ENCODE measurements around the gene ATP1A1.
A peak's percentile ranks its signal among the peaks of the same experiment; 100 is the strongest.

The ATP1A1 gene

GRCh38 chr1:116414364-116414763 is 41.3 kb downstream of the ATP1A1 start:
- DNase-seq, result no peak

DNA sequence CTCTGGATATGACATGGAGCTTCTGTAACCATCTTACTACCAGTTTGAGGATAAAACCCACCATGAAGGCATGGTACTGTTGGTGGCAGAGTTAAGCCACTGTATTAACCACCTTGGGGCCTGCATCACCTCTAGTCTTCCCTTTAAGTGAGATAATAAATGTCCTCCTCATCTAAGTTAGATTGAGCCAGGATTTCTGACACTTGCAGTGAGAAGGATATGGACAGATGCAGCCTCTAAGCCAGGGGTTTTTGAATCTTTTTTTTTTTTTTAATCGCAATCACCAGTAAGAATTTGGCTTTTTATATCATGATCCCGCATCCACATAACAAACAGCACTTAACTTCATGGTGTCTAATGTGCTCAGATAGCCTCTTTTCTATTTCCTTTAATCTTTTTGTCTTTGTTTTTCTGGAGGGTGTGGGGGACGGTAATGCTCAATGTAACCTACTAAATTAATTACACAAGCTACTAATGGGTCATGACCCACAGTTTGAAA is 42.2 kb downstream of the ATP1A1 start:
- DNase-seq, result no peak

- no peak for DNase-seq
Observed at GRCh38 chr1:116415699-116416533, 42.9 kb downstream of the ATP1A1 start.

DNA sequence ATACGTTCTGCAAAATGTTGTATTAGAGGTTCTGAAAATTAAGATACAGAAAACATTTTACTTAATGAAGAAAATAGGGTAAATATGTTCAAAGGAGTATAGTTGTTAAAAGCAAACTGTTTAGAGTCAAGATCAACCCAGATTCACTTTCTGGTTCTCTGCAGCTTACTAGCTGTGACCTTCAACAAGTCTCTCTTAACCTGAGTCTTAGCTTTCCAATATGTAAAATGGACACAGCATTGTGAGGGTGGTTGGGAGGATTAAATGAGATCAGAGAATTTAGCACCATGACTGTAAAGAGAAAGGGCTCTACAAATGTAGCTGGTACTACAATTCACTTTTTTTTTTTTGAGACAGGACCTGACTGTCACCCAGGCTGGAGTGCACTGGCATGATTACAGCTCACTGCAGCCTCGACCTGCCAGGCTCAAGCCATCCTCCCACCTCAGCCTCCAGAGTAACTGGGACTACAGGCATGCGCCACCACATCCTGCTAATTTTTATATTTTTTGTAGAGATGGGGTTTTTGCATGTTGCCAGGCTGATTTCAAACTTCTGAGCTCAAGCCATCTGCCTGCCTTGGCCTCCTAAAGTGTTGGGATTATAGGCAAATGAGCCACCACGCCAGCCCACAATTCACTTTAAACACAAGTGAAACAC is 43.9 kb downstream of the ATP1A1 start:
- no peak for DNase-seq

- no peak for DNase-seq
Observed at GRCh38 chr1:116417678-116418077, 44.6 kb downstream of the ATP1A1 start.

DNA sequence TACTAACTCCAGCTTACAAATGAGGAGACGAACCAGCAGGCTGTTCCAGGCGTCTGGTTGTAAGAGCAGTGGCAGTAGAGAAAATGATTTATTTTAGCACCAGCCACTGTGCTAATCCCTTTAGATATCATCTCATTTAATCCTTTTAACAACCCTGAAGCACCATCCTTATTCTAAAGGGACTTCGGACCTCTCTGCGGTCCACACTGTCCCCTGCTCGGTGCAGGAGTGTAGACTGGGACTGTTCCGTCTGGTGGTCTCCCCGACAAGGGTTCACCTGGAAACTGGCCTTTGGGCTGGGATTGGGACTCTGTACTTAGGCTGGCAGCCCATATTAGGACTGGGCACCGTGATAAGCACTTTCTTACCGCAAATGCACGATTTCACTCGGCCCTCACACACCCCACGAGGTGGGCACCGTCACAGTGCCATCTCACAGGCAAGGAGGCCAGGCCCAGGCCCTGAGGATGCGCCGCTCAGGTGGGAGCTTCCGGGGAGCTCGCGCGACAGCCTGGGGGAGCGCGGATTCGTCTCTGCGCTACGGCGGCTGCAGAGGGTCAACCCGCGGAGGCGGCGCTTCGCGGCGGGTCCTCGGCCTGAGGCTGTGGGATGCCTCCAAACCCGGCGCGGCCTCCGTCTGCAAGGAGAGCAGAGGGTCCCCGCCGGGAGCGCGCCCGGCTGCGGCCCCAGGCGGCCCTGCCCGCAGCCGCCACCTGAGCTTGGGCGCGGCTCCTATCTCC is 45.2 kb downstream of the ATP1A1 start:
- peak; percentile 94 for DNase-seq

DNA sequence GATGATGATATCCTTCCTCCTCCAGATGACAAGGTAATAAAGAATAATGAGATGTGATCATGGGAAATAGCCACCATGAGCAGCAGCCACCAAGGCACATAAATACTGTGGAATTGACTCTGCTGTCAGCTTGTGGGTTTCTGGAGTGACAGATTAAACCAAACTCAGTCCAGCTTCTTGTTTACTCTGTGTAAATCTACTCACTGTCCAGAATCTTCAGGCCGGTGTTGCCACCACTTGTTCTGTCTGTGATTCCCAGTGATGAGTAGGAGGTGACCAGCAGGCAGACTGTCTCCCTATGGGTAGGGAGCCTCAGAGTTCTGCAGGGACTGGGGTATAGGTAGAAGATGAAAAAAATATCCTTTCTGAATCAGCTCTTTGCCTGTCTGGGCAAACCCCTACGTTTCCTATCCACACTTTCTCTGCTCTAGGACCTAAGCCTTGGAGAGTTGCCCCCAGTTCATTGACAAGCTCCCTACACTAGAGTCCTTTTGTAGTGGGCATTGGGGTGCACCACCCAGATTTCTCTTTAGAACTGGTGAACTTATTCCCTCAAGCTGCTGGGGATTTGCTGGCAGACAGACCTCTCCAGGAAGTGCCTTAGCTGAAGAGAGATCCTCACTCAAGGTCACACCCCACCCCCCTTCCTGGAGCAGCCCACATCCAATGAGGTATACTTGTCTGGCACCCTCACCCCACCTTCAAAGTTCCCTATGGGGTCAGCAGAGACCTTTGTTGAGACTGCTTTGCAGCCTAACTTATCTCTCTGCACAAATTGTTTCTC is 47.6 kb downstream of the ATP1A1 start:
- DNase-seq, result no peak

- DNase-seq, result no peak
Observed at GRCh38 chr1:116424438-116424837, 51.4 kb downstream of the ATP1A1 start.

DNA sequence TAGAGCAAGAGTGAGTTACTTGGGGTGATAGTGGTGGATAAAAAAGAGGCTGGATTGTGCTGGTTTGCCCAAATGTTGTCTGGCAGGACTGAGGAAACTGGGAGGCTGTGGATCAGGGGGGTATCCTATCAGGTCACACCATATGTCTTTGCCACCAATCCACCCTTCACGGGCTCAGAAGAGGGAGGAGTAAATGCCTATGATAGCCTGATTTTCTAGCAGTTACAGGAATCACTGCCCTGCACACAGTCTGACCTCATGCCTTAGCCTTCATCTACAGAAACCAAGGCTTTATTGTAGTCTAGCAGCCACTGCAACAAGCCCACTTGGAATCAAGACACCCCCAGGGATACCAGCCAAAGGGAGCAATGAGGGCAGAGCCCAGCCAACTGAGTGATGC is 51.8 kb downstream of the ATP1A1 start:
- no peak for DNase-seq

DNA sequence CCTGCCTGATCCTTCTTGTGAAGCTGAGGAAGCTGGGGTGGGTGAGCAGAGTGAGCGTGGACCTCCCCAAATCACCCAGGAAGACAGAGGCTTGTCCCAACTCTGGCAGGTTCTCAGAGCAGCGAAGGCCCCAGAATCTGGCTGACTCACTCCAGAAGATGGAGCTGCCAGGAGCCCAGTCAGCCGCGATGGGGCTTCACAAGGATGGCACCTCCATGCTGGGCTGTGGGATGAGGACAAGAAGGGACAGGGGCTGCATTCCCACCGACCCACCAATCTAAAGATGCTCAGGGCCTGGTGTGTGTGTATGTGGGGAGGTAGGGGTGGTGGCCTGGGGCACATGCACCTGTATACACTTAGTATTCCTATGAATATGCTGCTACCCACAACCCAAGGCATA is 52.9 kb downstream of the ATP1A1 start:
- no peak for DNase-seq

GRCh38 chr1:116426401-116426800 is 53.4 kb downstream of the ATP1A1 start:
- no peak for DNase-seq

- no peak for DNase-seq
Observed at GRCh38 chr1:116428576-116428975, 55.5 kb downstream of the ATP1A1 start.

DNA sequence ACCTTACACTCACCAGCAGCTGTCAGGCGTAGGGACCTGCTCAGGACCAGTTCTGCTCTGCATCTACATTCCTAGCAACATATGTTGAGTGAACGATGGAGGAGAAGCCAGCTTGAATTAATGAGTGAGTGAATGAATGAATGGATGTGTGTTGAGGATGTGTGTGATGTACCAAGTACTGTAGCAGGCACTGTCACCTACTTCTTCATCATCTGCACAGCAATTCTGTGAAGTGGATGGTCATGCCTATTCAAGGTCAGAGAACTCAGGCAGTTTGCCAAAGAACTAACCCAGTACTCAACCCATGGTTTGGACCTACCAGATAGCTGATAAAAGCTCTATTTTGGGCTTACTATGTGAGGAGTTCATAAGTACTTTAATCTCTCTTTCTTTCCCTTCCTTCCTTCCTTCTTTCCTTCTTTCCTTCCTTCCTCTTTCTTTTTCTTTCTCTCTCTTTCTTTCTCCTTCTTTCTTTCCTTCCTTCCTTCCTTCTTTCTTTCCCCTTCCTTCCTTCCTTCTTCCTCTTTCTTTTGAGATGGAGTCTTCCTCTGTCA is 56.9 kb downstream of the ATP1A1 start:
- DNase-seq, result no peak

DNA sequence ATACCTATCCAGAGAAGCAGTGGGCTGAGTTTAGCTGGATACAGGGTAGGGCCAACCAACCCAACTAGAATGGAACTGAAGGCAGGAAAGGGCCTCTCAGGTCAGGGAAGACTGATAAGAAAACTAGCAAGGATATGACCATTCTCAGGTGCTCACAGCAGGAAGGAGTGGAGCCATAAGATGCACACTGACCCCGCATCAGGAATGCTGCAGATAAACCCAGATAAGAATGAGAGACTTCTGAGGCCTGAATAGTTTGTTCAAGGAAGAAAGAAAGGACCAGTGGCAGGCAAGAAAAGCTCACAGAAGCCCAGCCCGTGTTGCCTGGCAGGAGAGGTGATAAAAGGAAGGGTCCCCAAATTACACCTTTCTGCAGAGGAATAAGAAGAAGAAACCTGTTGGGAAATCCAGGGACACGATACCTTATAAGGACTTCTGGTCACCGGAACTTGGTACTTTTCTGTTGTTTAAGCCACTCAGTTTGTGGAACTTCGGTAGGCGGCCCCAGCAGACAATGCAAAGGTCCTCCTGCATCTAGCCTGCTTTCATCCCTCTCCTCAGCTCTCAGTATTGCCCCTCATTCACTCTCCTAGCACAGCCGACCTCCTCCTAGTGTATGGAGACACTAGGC is 58.9 kb downstream of the ATP1A1 start:
- DNase-seq, result no peak

GRCh38 chr1:116432655-116433265 is 59.7 kb downstream of the ATP1A1 start:
- no peak for DNase-seq

DNA sequence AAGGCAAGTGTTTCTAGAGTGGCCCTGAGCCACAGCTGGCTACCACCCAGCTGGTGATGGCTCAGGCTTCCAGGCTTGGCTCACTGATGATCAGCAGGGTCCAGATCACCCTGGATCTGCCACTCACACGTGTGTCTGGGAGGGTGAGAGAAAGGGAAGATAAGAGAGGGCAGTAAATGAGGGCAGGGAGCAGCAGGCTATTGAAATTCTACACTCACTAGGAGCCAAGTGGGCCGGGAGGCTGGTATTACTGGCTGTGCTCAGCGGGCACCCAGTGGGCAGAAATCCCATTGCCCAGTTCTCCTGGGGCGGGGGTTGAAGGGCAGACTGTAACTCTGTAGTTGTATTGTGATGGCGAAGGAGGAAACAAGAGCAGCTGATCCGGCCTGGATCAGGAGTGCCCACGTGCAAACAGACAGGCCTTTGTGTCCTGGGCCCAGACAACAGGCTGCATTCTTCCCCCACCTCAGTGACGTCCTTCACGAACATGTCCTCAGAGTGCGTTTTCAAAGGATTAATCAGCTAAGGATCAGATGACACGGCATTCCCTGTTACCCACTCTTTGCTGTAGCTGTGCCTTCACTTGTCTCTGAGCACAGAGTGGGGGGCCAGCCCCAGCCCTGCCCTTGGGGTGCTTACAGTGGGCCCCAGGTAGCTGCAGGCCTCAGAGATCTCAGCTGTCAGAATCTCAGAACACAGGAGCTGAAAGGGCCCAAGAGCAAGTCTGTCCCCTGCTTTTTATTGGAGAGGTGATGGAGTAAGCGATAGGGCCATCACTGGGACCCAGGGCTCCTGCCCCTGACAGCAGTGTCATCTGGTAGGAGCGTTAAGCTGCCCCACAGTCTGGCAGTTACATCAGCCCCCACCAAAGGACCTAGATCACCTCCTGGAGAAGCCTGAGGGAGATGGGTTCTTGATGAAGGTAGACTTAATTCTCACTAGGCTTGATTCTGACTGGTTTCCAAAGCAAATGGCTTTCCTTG is 60.5 kb downstream of the ATP1A1 start:
- no peak for DNase-seq

GRCh38 chr1:116434849-116435248 is 61.8 kb downstream of the ATP1A1 start:
- DNase-seq, result no peak

DNA sequence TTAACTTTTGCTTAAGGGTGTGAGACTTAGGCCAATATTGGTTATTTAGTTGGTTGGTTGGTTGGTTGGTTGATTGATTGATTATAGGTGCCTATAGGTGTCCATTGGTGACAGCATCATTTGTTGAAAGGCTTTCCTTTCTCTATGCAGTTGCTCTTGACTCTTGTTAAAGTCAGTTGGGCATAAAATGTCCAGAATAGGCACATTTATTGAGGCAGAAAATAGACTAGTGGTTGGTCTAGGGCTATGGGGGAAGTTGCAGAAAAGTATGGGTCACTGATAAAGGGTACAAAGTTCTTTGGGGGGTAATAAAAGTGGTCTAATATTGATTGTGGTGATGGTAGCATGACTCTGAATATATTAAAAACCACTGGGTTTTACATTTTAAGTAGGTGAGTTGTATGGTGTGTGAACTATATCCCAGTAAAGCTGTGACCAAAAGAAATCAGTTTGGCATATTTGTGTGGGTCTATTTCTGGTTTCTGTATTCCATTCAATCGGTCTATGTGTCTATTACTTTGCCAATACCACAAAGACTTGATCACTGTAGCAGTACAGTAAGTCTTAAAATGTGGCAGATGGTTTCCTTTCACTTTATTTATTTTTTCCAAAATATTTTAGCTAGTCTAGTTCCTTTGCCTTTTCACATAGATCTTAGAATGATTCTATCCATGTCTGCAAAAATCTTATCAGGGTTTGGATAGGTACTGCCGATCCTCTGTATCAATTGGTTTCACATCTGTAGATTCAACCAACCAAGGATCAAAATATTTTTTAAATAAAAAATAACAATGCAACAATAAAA is 63.0 kb downstream of the ATP1A1 start:
- no peak for DNase-seq

- no peak for DNase-seq
Observed at GRCh38 chr1:116436611-116436970, 63.5 kb downstream of the ATP1A1 start.

All from right kidney (tissue), 1 donor.